GM13977 (cell line): ENCODE data around the gene CLEC17A.
A peak's percentile ranks its signal among the peaks of the same experiment; 100 is the strongest.
"Not testable (repeated sequence)": the region's sequence is repeated elsewhere in the genome, so short reads cannot be mapped to it uniquely, and the experiment has no call there.

Experiments used
- DNase-seq: peaks from one replicate; pipeline ENCODE4 v3.0.0; 2012; ENCODE audit warnings: low spot score
- in situ Hi-C: fragments of 300-500 bp; cut with MboI; formaldehyde crosslinking; loops from one replicate; pipeline ENCODE4 v1.12.0; 2022; ENCODE audit warnings: low sequenced_read_pairs, low pct_unique_long_range_greater_than_20kb, mixed read lengths, inconsistent platforms; ENCODE audit not compliant: unreplicated experiment
- TF ChIP-seq, protein P1 (sequence below): IDR thresholded peaks from 2 replicates; pipeline ENCODE4 v1.5.1; 2012; ENCODE audit warnings: mild to moderate bottlenecking, control low read depth; ENCODE audit not compliant: insufficient read depth; ENCODE audit errors: extremely low read depth, missing control alignments

CLEC17A gene

DNA sequence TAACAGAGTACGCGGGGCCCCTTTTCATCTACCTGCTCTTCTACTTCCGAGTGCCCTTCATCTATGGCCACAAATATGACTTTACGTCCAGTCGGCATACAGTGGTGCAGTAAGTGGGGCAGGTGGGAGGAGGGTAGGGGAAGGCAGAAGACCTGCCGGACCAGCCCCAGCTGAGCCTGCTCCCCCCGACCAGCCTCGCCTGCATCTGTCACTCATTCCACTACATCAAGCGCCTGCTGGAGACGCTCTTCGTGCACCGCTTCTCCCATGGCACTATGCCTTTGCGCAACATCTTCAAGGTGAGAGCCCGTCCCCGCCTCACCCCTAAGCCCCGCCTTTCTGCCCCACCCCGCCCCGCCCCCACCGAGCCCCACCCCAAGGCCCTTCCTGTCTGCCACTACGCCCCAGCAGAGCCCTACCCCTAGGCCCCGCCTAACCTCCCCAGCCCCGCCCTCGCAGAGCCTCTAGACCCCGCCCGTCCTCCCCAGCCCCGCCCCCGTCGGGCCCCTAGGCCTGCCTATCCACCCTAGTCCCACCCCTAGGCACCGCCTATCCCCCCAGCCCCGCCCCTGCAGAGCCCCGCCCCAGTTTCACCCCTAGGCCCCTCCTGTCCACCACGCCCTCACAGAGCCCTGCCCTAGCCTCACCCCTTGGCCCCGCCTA, 18.8 kb upstream of the CLEC17A start:
- peak; percentile 55 for DNase-seq
- in situ Hi-C loops = no loop called here
- TF ChIP-seq, protein P1, sequence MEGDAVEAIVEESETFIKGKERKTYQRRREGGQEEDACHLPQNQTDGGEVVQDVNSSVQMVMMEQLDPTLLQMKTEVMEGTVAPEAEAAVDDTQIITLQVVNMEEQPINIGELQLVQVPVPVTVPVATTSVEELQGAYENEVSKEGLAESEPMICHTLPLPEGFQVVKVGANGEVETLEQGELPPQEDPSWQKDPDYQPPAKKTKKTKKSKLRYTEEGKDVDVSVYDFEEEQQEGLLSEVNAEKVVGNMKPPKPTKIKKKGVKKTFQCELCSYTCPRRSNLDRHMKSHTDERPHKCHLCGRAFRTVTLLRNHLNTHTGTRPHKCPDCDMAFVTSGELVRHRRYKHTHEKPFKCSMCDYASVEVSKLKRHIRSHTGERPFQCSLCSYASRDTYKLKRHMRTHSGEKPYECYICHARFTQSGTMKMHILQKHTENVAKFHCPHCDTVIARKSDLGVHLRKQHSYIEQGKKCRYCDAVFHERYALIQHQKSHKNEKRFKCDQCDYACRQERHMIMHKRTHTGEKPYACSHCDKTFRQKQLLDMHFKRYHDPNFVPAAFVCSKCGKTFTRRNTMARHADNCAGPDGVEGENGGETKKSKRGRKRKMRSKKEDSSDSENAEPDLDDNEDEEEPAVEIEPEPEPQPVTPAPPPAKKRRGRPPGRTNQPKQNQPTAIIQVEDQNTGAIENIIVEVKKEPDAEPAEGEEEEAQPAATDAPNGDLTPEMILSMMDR = no peak

DNA sequence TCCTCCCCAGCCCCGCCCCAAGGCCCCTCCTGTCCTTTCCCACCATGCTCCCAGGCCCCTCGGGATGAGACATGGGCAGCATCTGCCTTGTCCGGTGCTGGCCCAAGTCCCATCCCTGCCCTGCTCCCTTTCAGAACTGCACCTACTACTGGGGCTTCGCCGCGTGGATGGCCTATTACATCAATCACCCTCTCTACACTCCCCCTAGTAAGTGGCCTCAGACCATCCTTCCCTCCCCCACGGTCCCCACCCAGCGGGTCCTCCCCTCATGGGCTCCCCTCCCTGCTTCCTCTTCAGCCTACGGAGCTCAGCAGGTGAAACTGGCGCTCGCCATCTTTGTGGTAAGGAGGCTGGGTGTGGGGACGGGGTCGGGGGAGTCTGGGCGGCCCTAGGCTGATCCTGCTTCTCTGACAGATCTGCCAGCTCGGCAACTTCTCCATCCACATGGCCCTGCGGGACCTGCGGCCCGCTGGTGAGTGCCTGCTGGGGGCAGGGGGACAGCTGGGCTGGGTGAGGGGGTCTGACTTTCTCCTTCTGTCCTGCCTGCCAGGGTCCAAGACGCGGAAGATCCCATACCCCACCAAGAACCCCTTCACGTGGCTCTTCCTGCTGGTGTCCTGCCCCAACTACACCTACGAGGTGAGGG, 18.1 kb upstream of the CLEC17A start:
- DNase-seq, in situ Hi-C loops: not testable (repeated sequence)

DNA sequence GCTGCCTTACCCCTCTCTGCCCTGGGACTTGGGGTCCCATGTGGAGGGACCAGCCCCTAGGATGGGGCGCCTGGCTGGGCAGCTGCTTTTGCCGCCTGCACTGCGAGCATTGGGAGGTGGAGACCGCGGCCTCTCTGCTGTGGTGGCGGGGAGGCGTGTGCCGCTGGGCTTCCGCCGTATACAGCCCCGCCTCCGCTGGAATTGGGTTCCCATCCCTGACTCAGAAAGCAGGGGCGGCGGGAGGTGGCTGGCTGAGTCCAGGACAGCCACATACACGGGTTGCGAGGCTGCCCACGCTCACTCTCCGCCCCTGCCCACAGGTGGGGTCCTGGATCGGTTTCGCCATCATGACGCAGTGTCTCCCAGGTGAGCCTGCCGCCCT, 17.6 kb upstream of the CLEC17A start:
- in situ Hi-C loops = no loop called here
- no peak for DNase-seq
- TF ChIP-seq, protein P1 = no peak

DNA sequence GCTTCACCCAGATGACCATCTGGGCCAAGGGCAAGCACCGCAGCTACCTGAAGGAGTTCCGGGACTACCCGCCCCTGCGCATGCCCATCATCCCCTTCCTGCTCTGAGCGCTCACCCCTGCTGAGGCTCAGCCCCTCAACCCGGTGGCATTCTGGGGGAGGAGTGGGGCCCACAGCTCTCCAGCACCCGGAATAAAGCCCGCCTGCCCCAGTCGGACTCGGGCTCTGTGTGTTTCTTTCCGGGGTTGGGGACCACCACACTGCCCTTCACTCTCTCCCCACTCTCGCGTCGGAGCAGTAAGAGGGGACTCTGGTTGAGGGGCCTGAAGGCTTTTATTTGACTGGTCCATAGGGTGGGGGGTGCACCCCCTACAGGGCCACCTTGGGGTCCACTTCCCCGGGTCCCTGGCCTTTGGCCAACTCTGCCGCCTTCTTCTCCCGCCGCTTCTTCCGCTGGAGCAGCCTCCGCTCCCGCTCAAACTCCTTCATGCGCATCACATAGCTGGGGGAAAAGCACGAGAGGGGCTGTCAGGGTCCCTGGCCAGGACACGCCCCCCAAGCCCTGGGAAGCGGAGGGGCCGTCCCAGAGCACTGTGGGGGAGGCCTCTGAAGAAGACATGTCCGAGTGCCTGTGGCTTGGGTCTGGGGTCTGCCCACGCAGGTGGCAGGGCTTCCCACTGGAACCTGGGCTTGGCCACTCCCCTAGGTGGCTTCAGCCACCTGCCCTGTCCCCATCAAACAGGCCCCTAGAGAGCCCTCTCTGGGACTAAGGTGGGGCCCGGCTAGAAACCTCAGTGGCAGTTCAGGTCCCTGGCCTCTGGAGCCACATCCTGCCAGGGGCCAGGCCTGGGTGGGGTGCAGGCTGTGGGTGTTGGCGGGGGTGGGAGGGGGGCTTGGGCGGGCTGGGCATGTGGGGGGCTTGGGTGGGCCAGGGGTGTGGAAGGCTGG, 16.8 kb upstream of the CLEC17A start:
- TF ChIP-seq, protein P1 = no peak
- no peak for DNase-seq
- in situ Hi-C loops = no loop called here

DNA sequence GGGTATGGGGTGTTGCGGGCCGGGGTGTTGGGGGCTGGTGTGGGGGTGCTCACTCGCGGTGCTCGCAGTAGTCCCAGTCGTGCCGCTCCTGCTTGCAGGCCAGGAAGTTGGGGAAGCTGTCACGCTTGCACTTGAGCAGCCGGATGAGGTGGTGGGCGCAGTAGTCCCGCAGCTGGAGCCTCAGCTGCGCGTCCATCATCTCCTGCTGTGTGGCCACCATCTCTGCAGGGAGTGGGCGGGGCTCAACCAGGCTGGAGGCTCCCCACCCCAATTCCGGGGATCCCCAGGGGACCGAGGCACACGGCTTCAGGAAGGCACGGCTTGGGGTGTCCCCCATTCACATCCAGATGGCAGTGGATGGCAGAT, 16.2 kb upstream of the CLEC17A start:
- in situ Hi-C loops = no loop called here
- TF ChIP-seq, protein P1 = no peak
- no peak for DNase-seq

DNA sequence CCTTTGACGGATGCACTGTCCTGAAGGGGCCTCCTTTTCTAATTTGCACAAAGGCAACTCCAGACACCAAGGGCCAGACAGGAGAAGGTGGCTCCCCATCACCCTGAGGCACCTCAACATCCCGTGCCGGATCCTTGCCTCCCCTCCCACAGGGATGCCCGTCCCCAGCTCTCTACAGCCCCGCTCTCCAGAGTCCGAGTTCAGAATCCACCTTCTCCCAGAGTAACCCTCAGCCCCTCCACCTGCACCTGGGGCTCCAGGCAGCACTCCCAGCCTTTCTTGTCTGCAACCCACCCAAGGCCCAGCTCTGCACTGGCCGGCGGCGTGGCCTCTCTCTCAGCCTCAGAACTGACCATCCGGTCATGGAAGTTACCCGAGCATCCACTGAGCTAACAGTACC, 15.8 kb upstream of the CLEC17A start:
- in situ Hi-C loops = no loop called here
- DNase-seq = no peak
- TF ChIP-seq, protein P1 = no peak

DNA sequence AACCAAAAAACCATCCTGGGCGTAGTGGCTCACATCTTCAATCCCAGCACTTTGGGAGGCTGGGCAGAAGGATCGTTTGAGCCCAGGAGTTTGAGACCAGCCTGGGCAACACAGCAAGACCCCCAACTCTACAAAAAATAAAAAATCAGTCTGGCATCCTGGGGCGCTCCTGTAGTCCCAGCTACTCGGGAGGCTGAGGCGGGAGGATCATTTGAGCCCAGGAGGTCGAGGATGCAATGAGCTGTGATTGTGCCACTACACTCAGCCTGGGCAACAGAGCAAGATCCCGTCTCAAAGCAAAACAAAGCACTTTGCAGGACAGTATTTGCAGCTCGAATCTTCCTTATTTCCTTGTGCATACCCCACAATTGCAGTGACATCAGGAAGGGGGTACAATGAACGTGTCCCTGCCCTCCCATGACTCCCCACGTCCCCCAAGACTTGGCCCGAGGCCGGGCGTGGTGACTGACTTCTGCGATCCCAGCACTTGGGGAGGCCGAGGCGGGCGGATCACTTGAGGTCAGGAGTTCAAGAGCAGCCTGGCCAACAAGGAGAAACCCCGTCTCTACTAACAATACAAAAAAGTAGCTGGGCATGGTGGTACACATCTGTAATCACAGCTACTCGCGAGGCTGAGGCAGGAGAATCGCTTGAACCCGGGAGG, 11.9 kb upstream of the CLEC17A start:
- TF ChIP-seq, protein P1 = no peak
- in situ Hi-C loops = no loop called here
- no peak for DNase-seq
